GM21529 (cell line): ENCODE measurements around the gene DCLRE1B.

Experiments used
- ATAC-seq: cut with Tn5 transposase; IDR thresholded peaks from one replicate; pipeline ENCODE4 v1.9.1; 2021; ENCODE audit not compliant: unreplicated experiment

DCLRE1B gene

DNA sequence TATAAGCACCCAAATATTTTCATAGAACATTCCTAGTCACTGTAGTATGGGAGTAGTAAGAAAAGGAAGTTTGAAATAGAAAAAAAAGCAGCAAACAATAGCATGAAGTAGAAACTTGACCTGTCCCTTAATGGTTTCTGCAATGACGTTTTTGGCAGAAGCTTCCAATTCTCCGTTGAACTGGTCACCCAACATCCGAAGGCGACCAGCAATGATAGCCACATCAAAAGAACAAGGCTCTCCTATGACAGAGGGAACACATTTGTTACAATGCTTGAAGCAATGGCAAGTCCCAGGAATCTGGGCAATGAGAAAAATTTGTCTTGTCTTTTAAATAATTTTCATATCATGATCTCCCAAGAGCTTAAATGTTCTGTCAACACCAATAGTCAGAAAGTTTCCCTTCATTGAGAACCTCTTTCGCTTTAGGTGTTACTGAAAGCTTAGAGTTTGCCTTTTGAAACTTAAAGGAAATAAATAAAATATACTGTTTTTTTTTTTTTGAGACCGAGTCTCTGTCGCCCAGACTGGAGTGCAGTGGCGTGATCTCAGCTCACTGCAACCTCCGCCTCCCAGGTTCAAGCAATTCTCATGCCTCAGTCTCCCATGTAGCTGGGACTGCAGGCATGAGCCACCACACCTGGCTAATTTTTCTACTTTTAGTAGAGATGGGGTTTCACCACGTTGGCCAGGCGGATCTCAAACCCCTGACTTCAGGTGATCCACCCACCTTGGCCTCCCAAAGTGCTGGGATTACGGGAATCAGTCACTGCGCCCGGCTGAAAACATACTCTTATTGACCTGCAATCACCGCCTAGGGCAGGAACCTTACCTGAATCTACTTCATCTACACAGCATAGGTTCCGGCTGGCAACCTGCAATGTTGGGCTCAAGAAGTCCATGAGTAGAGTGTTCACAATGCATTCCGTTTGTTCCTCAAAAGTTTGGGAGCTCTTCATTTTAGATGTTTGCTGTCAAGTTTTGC, 18.4 kb upstream of the DCLRE1B start:
- ATAC-seq, result no peak

DNA sequence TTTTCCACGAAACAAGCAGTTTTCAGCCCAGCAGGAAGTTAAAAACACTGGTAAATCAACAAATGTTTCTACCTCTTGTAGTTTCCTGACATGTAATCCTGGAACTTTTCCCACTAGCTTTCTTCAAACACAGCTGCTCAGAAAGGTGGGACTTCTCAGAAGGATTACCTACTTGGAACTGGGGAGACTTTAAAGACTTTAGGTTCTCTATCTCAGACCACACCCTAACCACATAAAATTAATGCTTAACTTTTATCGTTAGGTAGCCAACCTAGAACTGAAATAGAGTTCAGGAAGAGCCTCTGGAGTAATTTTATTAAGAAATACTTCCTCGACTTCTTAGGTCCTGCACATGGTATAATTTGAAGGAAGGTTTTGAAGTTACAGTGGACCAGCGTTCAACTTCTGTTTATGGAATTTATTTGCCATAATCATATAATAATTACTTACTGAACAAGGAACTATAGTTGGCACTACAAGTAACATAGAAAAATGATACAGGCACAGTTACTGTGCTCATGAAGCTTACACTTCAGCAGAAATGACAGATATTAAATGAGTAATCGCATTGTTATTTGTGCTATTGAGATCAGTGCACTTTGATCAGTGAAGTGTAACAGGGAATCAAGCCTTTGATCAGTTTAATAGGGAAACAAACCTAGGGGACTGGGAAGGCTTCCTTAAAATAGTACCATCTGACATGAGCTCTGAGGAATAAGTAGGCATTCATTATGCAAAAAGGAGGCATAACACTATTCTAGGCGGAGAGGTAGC, 17.5 kb upstream of the DCLRE1B start, which contains the start of gene BCL2L15:
Gene BCL2L15 (minus strand): TSS at position 180 of the 774 bp plus-strand sequence. CDS start 206 bp downstream, outside the sequence.
- ATAC-seq, result no peak

DNA sequence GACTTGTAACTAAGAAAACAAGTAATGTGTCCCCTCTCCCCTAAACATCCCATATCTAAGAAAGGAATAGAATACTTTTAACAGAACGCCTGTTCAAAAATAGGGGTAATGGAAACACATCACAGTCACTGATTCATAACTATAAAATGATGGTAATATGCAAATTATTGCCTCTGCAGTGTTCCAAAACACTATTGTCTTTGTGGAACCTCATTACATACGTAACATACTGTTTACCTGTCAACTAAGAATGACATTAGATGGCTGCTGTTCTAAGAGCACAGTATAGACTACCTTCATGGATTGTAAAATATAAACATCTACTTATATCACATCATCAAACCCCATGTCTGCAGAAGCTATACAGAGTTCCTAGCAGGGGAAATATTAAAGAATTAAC, 14.3 kb upstream of the DCLRE1B start:
- no peak for ATAC-seq

DNA sequence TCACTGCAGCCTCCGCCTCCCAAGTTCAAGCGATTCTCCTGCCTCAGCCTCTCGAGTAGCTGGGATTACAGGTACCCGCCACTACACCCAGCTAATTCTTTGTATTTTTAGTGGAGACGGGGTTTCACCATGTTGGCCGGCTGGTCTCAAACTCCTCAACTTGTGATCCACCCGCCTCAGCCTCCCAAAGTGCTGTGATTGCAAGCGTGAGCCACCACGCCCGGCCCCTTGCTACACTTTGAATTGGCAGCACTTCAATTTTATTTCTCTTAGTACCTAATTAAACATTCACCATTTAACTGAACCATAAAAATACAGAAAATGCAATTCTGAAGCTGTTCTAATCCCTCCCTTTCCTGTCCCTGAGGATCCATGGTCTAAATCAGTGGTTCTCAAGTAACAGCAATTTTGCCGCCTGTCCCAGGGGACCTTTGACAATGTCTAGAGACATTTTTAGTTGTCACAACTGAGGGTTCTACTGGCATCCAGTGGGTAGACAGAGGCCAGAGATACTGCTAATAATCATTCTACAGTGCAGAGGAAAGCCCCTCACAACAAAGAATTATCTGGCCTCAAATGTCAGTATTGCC, 13.4 kb upstream of the DCLRE1B start:
- ATAC-seq, result no peak

DNA sequence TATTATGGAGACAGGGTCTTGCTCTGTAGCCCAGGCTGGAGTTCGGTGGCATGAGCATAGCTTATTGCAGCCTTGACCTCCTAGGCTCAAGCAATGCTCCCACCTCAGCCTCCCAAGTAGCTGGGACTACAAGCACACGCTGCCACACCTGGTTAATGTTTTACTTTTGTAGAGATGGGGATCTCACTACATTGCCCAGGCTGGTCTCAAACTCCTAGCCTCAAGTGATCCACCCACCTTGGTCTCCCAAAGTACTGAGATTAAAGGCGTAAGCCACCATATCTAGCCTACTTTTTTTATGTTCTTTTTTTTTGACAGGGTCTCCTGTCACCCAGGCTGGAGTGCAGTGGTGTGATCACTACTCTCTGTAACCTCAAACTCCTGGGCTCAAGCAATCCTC, 11.9 kb upstream of the DCLRE1B start:
- ATAC-seq, result no peak

DNA sequence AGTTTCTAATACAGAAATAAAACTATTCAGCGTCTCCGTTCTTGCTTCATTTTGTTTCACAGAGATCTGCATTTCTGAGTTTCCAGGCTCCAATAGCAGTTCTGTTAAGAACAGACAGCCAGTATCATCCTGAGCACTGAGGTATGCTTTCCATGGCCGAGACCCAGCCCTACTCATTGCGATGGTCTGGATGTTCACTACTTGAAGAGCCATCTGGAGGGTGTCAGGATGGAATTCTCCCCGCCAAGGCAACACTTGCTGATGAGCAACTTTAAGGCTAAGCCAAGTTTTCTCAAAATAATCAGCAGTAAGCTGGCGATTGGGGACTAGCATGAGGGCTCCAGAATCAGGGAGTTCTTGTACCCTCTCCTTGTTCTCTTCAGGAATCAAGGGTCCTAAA, 10.0 kb upstream of the DCLRE1B start:
- no peak for ATAC-seq

DNA sequence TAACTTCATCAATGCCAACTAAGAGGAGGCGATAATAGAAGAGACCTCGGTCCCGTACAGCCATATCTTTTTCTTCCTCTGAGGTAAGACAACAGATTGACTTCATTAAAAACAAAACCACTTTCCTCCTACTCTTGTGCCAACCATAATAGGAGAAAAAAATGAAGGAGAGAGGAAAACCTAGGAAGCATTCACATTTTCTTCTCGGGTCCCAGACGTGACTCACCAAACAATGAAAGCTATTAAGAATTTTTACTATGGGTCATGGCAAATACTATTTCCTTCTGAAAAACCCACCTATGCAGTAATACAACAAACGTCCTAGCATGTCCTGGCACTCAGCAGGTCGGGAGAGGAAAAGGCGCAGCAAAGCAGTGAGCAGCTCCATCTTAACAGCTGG, 9.2 kb upstream of the DCLRE1B start:
- ATAC-seq, result no peak

DNA sequence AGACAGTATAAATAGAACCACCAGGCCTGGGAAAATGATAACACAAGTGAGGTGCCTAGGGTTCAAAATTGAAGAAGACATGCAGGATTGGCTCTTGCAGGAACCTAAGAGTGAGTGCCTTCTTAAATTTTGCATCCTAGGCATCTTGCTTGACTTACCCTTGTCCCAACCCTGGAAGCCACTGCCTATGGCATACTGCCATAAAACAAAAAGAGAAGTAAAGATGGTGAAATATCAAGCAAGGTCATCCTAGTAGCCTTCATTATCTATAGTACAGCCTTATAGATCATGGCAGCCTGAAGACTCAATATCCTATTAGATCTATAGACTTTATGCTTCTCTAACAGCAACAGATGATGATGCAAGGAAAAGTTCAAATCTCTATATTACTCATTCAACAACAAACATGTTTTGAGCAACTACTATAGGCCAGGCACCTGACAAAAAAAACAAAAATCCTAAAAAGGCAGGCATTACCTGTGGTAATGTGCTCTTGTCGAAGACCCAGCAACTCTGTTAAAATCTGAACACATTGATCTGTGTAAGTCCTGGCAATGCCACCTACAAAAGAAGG, 6.8 kb upstream of the DCLRE1B start:
- no peak for ATAC-seq

DNA sequence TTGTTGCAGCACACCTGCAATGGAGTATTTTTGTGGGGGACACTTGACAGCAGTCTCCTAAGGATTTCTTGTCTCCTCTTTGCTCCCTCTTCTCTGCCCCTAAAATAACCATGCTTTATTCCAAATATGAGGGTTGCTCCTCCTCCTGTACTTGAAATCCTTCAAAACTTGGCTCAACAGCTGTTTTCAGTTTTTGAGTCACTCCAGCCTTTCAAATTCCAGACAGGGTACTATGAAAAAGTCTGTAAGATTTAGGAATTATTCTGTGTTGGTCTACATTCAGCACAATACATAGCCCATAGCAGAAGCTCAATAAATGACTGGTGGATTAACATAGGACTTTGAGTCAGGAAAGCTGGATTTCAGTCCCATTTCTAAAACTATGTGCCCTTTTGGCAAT, 6.0 kb upstream of the DCLRE1B start:
- ATAC-seq, result no peak

DNA sequence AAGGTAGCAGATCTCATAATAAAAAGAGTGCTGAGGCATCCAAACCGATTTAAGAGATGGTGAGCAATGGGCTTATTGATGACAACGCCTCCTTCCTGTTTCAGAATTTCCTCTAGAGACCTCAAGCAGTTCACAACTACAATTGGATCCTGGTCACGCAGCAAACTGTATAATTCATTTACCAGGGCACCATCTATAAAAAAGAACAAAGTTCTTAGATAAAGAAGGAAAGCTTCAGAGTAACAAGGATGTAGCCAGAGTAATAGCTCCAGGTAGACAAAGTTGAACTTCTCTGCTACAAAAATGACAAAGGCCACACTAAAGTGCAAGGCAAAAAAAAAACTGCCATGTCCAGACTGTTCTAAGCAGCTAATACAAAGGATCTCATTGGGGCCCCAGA, 3.9 kb upstream of the DCLRE1B start:
- ATAC-seq, result no peak

DNA sequence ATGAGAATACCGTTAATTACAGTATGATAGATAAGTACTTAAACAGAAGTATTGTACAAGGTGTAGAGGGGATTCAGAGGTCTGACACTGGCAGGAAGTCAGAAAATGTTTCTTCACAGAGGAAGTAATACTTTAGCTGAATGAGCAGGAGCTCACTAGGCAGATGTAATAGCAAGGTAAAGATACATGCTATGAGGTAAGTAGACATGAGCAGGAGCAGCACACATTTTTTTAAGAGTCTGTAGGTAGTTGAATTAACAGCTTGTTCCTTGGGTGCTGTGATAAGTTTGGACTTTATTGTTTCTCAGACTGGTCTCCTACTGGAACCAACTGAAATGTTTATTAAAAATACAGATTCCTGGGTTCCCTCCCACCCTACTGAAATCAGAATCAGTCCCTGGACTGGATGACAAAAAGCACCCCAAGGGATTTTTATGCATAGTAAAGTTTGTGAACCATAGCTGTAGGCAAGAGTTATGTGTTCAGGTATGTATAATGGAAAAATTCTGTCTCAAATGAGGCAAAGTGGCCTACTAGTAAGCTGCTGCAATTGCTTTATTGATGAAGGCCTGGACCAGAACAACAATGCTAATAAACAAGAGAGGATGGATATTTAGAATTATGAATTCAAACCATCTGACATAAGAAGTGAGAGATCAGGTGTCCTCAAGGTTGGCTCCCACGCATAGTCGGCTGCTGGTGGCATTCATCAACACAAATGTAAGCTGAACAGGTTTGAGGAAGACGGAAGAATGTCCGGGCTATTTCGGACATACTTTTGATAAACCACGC, 1.4 kb upstream of the DCLRE1B start:
- ATAC-seq, result no peak

DNA sequence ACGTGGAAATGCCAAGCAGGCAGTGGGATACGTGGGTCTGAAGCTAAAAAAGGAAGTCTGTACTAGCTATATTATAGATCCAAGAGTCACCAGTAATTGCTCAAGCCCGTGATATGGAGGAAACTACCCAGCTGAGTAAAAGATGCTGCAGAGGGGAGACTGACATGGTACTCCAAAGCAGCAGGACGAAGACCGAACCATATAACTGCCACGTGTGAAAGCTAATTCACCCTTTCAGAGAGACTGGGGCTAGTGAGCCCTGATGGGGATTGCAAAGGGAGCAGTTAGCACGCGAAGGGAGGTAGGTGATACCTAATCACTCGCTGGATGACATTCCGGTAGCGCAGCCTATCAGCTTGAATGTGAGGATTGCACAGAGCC, 843 bp upstream of the DCLRE1B start:
- peak; percentile 33 for ATAC-seq

DNA sequence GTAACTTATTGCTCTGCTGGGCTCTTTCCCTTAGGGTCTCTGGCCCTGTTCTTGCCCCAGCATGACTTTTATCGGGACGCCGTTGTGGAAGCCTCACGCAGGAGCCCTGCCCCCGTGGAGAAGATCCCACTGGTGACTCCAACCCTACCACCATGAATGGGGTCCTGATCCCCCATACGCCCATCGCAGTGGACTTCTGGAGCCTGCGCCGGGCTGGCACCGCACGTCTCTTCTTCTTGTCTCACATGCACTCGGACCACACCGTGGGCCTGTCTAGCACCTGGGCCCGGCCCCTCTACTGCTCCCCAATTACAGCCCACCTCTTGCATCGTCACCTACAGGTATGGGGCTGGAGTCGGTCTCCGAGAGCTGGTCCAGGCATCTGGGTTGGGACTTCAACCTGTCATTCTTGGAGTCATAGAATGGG, 322 bp downstream of the DCLRE1B start:
- no peak for ATAC-seq

DNA sequence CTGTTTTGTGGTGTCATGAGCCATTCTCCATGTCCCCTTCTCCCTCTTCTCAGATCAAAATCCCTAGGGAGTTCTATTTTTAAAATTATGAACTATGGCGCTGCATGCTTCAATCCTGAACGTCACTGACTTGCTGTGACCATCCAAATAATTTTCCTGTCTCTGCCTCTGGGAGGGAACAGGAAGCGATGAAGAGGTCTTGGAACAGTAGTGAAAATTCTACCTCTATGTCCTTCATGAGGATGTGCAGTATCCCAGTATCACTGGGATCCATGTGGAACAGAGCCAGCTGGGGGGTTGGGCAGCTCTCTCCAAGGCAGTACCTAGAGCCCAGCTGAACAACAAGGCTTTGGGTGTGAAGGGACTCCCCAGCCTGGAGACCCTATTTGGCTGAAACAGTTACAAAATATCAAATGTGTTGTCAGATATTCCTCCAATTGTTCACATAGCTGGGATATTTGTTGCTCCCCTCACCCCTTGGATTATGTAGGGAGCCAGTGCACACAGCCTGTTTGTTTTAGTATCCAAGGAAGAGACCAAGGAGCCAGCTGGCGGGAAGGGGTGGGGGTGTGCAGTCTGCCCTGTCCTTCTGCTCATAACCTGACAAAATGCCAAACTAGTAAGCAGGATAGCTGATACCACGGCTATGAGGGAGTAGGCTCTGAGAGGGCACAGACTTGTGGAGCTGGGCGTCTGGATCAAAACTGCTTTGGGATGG, 7.6 kb downstream of the DCLRE1B start:
- no peak for ATAC-seq

DNA sequence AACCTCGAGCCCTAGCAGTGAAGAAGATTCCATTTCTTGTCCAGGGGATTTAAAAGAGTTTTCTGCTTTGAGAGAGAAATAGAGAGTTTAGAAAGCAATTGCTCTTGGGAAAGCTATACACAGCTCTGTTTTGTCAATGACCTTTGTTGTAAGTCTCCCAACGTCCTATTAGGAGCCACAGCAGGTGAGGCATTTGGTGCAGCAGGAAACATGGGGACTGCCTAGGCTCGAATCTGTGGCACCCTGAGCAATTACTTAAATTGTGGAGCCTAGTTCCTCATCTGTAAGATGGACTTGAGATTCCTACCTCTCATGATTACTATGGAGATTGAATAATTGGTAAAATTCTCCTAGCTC, 8.2 kb downstream of the DCLRE1B start:
- no peak for ATAC-seq

DNA sequence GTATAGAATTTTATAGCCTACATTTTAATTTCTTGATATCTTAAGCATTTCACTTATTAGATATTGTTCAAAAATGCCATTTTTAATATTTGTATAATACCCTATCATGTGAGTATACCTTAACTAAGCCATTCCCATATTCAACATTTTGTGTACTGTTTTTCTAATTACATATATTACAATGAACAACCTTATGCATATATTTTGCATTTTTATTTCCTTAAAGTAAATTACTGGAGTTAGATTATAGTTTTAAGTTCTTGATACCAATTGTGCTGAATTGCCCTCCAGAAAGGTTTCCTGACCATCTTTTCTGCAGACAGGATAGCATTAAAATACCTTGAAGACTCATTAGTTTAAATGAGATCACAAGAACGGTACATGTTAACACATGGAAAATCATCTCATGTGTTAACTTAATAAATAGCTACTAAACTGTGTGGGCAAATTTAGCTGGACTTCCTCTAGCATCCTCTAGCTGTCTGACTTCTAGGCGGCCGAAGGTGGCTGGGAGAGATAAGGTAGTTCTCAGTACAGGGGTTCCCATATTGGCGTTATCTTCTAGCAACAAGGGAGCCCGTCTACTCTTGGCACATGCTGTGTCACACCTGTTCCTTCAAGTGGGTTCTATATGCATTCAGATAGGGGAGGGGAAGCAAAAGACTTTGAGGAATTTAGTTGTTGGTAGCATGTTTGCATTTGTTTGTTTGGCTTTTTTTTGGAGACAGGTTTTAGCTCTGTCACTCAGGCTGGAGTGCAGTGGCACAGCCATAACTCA, 8.9 kb downstream of the DCLRE1B start:
- ATAC-seq, result no peak

DNA sequence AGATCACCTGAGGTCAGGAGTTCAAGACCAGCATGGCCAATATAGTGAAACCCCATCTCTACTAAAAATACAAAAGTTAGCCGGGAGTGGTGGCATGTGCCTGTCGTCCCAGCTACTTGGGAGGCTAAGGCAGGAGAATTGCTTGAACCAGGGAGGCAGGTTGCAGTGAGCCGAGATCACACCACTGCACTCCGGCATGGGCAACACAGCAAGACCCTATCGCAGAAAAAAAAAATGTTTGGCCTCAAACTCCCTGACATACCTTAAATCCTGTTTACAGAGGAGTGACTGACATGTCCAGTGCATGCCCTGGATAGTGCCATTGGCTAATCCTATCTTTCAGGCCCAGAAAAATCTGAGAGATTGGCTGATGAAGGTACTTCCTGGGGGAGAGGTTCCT, 11.8 kb downstream of the DCLRE1B start:
- no peak for ATAC-seq

DNA sequence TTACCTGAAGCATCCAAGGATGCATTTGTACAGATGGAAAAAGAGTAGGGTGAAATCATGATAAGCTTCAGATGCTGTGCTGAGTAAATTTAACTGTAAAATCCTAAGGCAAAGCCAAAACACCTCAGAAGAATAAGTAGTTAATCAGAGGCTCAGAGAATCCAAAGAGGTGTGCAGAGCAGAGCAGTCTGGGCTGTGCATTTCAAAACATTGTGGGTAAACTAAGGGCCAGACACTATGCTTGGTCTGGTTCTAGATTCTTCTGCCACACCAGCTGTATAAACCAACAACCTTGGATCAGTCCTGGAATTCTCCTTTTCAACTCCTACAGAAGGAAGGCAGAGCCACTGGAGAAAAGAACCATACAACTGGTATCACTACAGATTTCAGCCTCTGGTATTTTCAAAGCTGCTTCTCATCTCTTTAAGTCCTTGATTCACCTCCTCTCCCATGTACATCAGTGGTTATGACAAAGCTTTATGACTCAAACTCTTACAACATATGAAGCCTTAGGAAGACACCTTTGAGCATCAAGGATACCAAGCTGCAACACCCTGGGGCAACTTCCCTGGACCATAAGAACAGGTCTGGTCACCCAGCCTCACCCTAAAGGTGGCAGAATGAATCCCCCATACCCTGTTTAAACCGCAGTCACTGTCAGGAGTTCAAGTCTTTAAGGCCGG, 12.4 kb downstream of the DCLRE1B start:
- no peak for ATAC-seq

DNA sequence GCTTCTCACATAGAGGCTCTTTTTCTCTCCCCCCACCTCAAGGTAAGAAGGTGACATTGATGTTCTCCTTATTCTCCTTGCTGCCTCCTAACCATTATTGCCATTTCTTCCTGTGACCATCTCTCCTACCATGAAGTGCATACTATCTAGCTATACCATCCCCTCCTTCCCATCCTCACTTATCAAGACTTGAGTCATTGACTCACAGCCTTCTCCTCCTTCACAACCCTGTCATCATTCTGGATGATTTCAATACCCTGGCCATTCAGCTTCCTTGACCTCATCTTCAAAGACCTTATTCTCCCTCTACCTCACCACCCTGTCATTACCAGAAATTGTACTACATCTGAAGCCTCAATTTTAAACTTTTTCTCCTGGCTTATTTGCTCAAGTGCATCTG, 13.1 kb downstream of the DCLRE1B start:
- no peak for ATAC-seq
